BE2C (cell line): ENCODE results near the gene RAB28.

Experiments
- DNase-seq: peaks from one replicate; pipeline ENCODE4 v3.0.0-alpha.2; 2020
- H3K27me3 ChIP-seq: fragments of 250-450 bp; sonication (Bioruptor Pico); 2 replicates; pipeline ENCODE4 v1.5.1; 2020; ENCODE audit warnings: mild to moderate bottlenecking
- H3K36me3 ChIP-seq: fragments of 250-450 bp; sonication (Bioruptor Pico); 2 replicates; pipeline ENCODE4 v1.5.1; 2020; ENCODE audit warnings: mild to moderate bottlenecking
- H3K4me1 ChIP-seq: fragments of 250-450 bp; sonication (Bioruptor Pico); 2 replicates; pipeline ENCODE4 v1.5.1; 2020
- H3K4me3 ChIP-seq: 2 replicates; pipeline ENCODE4 v1.5.1; 2011; ENCODE audit warnings: low read depth, low read length
- H3K9me3 ChIP-seq: fragments of 250-450 bp; sonication (Bioruptor Pico); 2 replicates; pipeline ENCODE4 v1.5.1; 2020
- TF ChIP-seq, protein P1 (sequence below): IDR thresholded peaks from 2 replicates; pipeline ENCODE4 v1.5.1; 2012; ENCODE audit warnings: mild to moderate bottlenecking, low read depth, low read length

Gene RAB28

DNA sequence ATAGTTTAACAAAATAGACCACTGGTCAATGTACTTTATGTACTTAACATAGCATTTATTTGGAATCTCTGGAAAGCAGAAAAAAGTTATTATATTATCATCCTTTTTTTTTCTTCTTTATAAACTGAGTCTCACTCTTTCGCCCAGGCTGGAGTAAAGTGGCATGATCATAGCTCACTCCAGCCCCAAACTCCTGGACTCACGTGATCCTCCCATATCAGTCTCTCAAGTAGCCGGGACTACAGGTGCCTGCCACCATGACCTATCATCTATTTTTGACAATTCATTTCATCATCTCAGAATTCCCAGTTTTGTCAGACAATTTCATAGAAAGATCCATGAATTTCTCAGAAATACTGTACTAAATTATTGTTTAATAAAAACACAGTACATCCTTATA lies 12.7 kb downstream of the RAB28 start:
- no peaks in the 10 kb centered on the region for H3K9me3 ChIP-seq
- no peak overlapping the region for H3K4me3 ChIP-seq
- no peaks in the 10 kb centered on the region for H3K27me3 ChIP-seq
- TF ChIP-seq, protein P1, sequence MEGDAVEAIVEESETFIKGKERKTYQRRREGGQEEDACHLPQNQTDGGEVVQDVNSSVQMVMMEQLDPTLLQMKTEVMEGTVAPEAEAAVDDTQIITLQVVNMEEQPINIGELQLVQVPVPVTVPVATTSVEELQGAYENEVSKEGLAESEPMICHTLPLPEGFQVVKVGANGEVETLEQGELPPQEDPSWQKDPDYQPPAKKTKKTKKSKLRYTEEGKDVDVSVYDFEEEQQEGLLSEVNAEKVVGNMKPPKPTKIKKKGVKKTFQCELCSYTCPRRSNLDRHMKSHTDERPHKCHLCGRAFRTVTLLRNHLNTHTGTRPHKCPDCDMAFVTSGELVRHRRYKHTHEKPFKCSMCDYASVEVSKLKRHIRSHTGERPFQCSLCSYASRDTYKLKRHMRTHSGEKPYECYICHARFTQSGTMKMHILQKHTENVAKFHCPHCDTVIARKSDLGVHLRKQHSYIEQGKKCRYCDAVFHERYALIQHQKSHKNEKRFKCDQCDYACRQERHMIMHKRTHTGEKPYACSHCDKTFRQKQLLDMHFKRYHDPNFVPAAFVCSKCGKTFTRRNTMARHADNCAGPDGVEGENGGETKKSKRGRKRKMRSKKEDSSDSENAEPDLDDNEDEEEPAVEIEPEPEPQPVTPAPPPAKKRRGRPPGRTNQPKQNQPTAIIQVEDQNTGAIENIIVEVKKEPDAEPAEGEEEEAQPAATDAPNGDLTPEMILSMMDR, result no peak
- no peaks in the 10 kb centered on the region for H3K4me1 ChIP-seq
- no peak for DNase-seq
- H3K36me3 ChIP-seq, result peaks cover 3% of the 10 kb centered on the region; the same call in 1 of the 2 replicates

DNA sequence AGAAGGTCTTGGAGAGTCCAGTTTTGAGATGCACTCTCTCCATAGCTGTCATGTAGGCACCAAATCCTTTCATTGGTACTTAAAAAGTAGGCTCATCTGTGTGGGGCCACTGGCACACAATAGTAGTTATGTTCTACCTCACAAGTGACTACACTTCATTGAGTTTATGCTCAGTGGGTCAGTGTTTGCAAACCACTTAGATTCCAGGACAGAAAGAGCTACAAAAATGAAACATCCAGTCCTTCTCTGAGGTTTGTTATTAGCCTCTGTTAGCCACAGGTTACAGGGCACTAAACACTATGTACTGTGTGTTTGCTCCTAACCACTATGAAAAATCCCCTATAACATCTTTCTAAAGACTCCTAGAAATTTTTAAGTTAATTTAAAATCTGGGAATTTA lies 13.8 kb downstream of the RAB28 start:
- Histone ChIP-seq H3K36me3 (peaks cover 3% of the 10 kb centered on the region; the same call in 1 of the 2 replicates), H3K9me3 (no peaks in the 10 kb centered on the region), H3K27me3 (no peaks in the 10 kb centered on the region), H3K4me3 (no peak overlapping the region), H3K4me1 (no peaks in the 10 kb centered on the region)
- no peak for DNase-seq
- TF ChIP-seq, protein P1, result no peak

DNA sequence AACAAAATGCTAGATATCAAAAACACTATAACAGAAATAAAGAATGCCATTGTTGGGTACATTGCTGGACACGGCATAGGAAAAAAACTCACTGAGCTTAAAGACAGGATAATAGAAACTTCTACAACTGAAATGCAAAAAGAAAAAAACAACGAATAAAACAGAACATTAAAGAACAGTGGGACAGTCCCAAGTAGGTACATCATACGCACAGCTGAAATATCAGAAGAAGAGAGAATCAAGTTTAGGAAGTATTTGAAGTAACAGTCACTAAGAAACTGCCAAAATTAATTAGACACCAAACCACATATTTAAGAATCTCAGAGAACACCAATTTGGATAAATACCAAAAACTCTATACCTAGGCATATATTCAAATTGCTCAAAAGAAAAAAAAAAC lies 19.2 kb downstream of the RAB28 start:
- H3K4me1 ChIP-seq, result no peaks in the 10 kb centered on the region
- H3K9me3 ChIP-seq, result no peaks in the 10 kb centered on the region; the same call in 1 of the 2 replicates
- H3K4me3 ChIP-seq, result no peak overlapping the region
- no peak for DNase-seq
- TF ChIP-seq, protein P1, result no peak
- H3K27me3 ChIP-seq, result no peaks in the 10 kb centered on the region
- H3K36me3 ChIP-seq, result no peaks in the 10 kb centered on the region; the same call in 1 of the 2 replicates

DNA sequence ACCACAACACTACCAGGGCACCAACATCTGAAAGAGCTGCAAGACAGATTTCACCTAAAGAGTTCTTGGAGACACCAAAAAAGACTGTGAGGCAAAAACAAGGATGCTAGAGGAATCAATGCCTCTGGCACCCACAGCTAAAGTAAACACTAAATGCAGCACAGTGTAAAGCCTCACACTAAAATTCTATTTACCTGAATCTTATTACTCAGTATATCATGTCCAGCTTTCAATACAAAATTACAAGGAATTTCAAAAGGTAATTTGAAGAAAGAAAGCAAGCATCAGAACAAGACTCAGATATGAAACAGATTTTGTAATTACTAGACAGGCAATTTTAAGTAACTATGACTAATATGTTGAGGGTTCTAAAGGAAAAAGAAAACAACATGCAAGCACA lies 19.6 kb downstream of the RAB28 start:
- TF ChIP-seq, protein P1, result no peak
- H3K4me3 ChIP-seq, result no peak overlapping the region
- DNase-seq, result no peak
- H3K4me1 ChIP-seq, result no peaks in the 10 kb centered on the region
- H3K9me3 ChIP-seq, result no peaks in the 10 kb centered on the region; the same call in 1 of the 2 replicates
- H3K36me3 ChIP-seq, result no peaks in the 10 kb centered on the region; the same call in 1 of the 2 replicates
- no peaks in the 10 kb centered on the region for H3K27me3 ChIP-seq

DNA sequence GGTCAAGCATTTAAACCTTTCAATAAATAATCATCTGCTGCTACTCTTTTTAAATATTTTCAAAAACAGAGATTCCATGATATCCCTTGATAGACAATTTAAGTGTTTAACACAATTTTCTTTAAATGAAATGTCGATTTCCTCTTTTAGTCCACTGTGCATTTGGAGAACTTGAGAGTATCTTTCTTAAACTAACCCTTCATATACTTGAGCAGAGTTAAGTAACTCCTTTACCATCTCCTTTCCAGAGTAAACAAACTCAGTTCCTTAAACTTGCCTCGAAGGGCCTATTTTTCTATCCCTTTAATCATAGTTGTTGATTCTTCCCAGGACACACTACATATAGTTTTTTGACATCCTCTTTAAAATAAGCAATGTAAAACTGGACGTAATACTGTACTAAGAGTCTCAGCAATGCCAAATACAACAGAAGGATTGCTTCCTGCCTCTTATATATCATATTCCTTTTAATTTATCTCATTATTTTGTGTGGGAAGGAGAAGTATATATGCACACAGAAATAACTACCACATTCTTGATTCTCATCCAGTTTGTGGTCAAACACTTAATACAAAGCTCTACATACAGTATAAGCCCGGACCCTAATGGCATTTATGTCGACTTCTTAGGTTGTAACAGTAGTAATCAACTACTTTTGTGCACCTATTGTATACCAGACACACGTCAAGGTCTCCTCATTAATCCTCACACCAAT lies 22.8 kb downstream of the RAB28 start:
- DNase-seq, result no peak
- Histone ChIP-seq H3K4me3 (no peak overlapping the region), H3K9me3 (no peaks in the 10 kb centered on the region; the same call in 1 of the 2 replicates), H3K4me1 (no peaks in the 10 kb centered on the region), H3K36me3 (no peaks in the 10 kb centered on the region; the same call in 1 of the 2 replicates), H3K27me3 (no peaks in the 10 kb centered on the region)
- TF ChIP-seq, protein P1, result no peak

DNA sequence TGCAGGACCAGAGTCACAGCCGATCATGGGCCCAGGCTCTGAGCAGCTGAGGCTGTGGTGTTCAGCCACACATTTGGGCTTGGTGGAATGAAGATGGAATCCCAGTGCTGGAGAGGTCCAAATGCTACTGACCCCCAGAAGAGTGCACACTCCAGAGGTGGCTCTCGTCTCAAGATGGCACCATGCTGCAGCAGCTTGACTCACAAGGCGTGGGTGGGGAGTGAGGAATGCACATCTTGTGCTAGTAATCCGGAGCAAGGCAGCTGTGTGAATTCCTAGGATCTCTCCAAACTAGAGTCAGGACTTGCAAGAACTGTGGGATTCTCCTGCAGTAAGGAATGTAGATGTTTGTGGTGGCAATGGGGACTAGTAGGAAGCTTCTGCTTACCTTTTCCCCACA lies 28.7 kb downstream of the RAB28 start:
- H3K4me1 ChIP-seq, result no peaks in the 10 kb centered on the region
- TF ChIP-seq, protein P1, result no peak
- H3K27me3 ChIP-seq, result no peaks in the 10 kb centered on the region
- H3K4me3 ChIP-seq, result no peak overlapping the region
- H3K9me3 ChIP-seq, result no peaks in the 10 kb centered on the region
- no peak for DNase-seq
- peaks cover 6% of the 10 kb centered on the region for H3K36me3 ChIP-seq
